Activated T-helper 17 cell treated with anti-CD3 and anti-CD28 coated beads, Interleukin-2, amount 50 U/mL, for 72 hours (primary cell): Measurements from ENCODE around the gene MRGPRX1. TPM values are rescaled to one million over a fixed set of nuclear protein-coding genes. Genes with fewer than 3 reads are reported as not detected.
"Not testable (repeated sequence)": the region's sequence is repeated elsewhere in the genome, so short reads cannot be mapped to it uniquely, and the experiment has no call there.

Experiments
- ATAC-seq: fragments of 150-1000 bp; cut with Tn5 transposase; replicated peaks from 2 replicates; pipeline ENCODE4 v1.10.0; 2021; ENCODE audit warnings: mild to moderate bottlenecking, moderate library complexity
- H3K27ac Mint-ChIP-seq: one replicate; pipeline ENCODE4 v1.8.0; 2022; ENCODE audit warnings: mixed read lengths
- H3K27me3 Mint-ChIP-seq: one replicate; pipeline ENCODE4 v1.8.0; 2022; ENCODE audit warnings: mixed read lengths
- H3K36me3 Mint-ChIP-seq: one replicate; pipeline ENCODE4 v1.8.0; 2022; ENCODE audit warnings: low read depth, mild to moderate bottlenecking, mixed read lengths
- H3K4me1 Mint-ChIP-seq: one replicate; pipeline ENCODE4 v1.8.0; 2022; ENCODE audit warnings: mixed read lengths
- H3K4me3 Mint-ChIP-seq: one replicate; pipeline ENCODE4 v1.8.0; 2022; ENCODE audit warnings: mild to moderate bottlenecking, mixed read lengths
- H3K9me3 Mint-ChIP-seq: one replicate; pipeline ENCODE4 v1.8.0; 2022; ENCODE audit warnings: mixed read lengths
- total RNA-seq, 2 donors: library from RNA; stranded (reverse); gene quantifications; one replicate each; pipeline ENCODE4 v1.2.3, GENCODE V29; 2022

MRGPRX1 gene
- total RNA-seq, 2 donors from 2014 or later = not detected

DNA sequence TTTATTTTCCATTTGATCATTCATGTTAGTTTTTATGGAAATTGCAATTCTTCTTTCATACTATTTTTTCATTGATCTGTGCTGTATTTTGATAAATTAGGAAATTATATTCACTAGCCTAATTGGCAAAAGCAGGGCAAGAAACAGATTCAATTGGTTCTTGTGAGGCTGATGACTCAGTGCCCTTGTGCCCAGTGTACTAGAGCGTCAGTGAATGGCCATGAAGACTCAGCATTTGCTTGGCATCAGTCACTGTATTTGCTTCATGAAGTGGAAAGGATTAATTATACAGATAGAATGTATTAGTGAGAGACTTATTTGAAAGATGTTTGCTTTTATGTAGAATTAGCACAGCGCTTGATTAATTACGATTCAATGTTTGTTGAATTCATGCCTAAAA lies 31.8 kb downstream of the MRGPRX1 start:
- no peak overlapping the region for H3K4me3 Mint-ChIP-seq
- H3K36me3 Mint-ChIP-seq = no peaks in the 10 kb centered on the region
- peaks cover 31% of the 10 kb centered on the region for H3K27me3 Mint-ChIP-seq
- no peak overlapping the region for H3K27ac Mint-ChIP-seq
- no peaks in the 10 kb centered on the region for H3K9me3 Mint-ChIP-seq
- no peaks in the 10 kb centered on the region for H3K4me1 Mint-ChIP-seq
- no peak for ATAC-seq

- H3K27me3 Mint-ChIP-seq = peaks cover 51% of the 10 kb centered on the region
- ATAC-seq, H3K9me3 Mint-ChIP-seq, H3K4me1 Mint-ChIP-seq, H3K27ac Mint-ChIP-seq, H3K4me3 Mint-ChIP-seq, H3K36me3 Mint-ChIP-seq: not testable (repeated sequence)
These were observed 38.6 kb downstream of the MRGPRX1 start for GRCh38 chr11:18900637-18901036.

GRCh38 chr11:18900151-18900611 lies 39.0 kb downstream of the MRGPRX1 start:
- H3K9me3 Mint-ChIP-seq, H3K36me3 Mint-ChIP-seq: not testable (repeated sequence)

GRCh38 chr11:18891712-18892111 lies 47.5 kb downstream of the MRGPRX1 start:
- not testable (repeated sequence) for H3K9me3 Mint-ChIP-seq, H3K4me3 Mint-ChIP-seq, H3K4me1 Mint-ChIP-seq, H3K27ac Mint-ChIP-seq, ATAC-seq, H3K36me3 Mint-ChIP-seq
- H3K27me3 Mint-ChIP-seq = peaks cover 31% of the 10 kb centered on the region

More at GRCh38 chr11:18900151-18900611, 39.0 kb downstream of the MRGPRX1 start:
- H3K4me1 Mint-ChIP-seq, H3K4me3 Mint-ChIP-seq, ATAC-seq, H3K27ac Mint-ChIP-seq: not testable (repeated sequence)
- H3K27me3 Mint-ChIP-seq = peaks cover 51% of the 10 kb centered on the region

- Mint-ChIP-seq H3K4me1 (no peaks in the 10 kb centered on the region), H3K9me3 (no peaks in the 10 kb centered on the region), H3K27me3 (peaks cover 27% of the 10 kb centered on the region), H3K36me3 (no peaks in the 10 kb centered on the region), H3K4me3 (no peak overlapping the region), H3K27ac (no peak overlapping the region)
- no peak for ATAC-seq
These were observed 48.6 kb downstream of the MRGPRX1 start for GRCh38 chr11:18890615-18891014.

Other genes with a start within 250 kb of the MRGPRX1 start
- gene TMEM86A, start 240.6 kb downstream of the MRGPRX1 start, total RNA-seq = under 1 TPM; 0.24 to 0.40 TPM
- gene IGSF22, start 213.2 kb downstream of the MRGPRX1 start, total RNA-seq = 1 to 10 TPM in 1 of 2 donors, not detected in 1; 1.4 TPM
- not detected for gene PTPN5, start 147.6 kb downstream of the MRGPRX1 start, total RNA-seq
- gene MRGPRX2, start 121.3 kb upstream of the MRGPRX1 start, total RNA-seq = under 1 TPM in 1 of 2 donors, not detected in 1; 0.90 TPM
- 10 to 100 TPM; 22.1 to 27.6 TPM for gene ZDHHC13, start 177.8 kb upstream of the MRGPRX1 start, total RNA-seq